Measurements from ENCODE around the gene GAN.
"Not testable (repeated sequence)": the region's sequence is repeated elsewhere in the genome, so short reads cannot be mapped to it uniquely, and the experiment has no call there.

The GAN gene

DNA sequence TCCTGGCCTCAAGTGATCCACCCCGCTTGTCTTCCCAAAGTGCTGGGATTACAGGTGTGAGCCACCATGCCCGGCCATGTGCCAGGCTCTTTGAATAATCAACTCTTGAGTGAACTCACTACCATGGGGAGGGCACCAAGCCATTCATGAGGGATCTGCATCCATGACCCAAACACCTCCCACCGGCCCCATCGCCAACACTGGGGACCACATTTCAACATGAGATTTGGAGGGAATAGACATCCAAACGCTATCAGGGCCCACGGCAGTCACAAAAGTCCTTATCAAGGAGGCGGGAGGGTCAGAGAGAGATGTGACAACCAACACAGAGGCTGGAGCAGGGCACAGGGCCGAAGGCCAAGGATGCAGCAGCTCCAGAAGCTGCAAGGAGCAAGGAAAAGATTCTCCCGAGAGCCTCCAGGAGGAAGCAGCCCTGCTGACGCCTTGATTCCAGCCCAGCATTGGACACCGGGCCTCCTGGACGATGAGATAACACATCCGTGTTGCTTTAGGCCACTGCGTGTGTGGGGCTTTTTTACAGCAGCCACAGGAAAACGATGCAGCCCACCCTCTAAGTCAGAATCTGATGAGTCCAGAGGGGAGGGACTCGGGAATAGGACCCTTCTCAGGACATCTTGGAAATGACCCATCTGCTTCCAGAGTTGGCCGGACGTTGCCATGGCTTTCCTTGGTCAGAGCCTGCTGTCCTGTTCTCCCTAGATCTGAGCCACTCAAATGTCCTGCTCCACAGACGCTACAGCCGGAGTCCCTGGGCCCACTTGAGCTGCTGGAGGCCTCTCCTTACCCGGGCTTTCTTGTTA lies 82.5 kb downstream of the GAN start:
- DNase-seq (ENCODE audit: low spot score), result no peak
- FAIRE-seq, result no peak

DNA sequence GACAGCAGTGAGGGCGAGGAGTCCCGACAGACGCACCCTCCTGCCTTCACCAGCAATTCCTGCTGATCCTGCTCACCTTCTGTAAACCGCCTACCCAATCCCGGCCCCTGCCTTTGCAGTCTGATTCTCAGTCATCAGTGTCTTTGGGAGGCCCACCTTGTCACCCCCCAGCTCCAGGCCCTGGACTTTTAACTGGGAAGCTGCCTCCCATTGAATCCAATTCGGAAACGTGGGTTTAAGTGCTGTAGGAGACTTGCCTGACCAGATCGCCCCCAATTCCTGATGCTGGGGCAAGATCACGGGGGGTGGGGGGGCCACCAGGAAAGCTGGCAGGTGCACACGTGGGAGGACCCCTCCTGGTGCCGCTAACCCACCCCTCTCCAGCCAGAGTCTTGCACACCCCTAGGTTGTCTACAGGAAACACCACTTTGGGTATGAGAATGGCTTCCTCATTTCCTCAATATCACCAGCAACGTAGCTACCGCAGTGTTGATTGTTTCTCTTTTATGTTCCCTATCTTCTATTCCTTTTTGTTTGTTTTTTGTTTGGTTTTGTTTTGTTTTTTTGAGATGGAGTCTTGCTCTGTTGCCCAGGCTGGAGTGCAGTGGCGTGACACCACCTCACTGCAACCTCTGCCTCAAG lies 83.2 kb downstream of the GAN start:
- DNase-seq (ENCODE audit: low spot score) (no peak), FAIRE-seq (no peak)

DNA sequence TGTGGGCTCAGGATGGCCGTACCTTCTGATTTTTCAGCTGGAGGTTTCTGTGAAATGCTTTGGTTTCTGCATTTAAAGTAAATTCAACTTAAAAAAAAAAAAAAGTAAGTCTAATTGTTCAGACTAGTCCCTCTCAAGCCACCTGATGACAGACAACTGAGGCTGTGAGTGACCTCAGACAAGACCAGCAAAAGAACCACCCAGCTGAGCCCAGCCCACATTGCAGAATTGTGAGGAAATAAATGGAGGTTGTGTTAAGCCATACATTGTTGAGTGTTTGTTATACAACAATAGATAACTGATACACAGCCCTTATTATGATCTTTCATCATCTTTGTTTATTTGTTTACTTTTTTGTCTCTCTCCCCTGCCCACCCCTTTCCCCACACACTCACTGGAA lies 85.1 kb downstream of the GAN start:
- no peak for FAIRE-seq

DNA sequence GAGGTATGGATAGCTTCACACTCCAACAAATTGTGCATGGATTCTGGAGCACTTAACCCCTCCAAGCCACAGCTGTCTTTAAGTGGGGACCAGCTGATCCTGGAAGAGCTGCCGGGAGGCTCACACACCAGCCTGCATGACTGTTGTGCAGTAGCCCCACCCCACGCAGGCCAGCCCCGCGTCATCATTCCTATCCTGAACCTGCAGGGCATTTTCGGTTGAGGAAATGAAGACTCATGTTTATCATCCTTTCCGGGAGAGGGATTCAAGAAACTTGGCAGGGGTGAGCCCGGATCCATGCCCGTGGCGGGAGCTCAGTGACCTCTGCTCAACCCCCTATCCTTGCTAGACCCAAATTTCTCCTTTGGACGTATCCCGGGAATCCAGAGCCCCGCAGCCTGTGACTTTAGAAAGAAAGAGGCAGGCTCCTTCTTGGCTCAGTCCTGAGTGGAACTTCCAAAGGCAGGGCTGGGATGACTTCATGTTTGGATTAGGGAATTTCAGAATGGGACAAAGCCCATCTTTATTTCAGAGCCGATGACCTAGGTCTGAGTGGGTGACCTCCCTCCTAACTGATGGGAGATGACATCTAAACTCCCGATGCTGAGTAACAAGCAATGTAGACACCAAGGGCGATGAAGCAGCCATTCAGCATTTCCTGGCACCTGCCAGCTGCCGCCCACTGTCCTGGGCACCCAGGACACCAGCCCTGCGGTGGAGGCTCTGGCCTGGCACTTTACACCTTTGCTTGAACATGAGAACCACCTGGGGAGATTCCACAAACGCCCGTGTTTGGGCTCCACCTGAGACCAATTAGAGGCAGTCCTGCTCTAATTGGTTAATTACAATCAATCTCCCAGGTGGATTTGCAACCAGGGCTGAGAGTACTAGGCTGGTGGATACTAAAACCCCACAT lies 86.5 kb downstream of the GAN start:
- no peak for FAIRE-seq
- peak; percentile 62 for DNase-seq (ENCODE audit: low spot score)

More for the DNA sequence above, 85.1 kb downstream of the GAN start:
- DNase-seq (ENCODE audit: low spot score), result no peak

DNA sequence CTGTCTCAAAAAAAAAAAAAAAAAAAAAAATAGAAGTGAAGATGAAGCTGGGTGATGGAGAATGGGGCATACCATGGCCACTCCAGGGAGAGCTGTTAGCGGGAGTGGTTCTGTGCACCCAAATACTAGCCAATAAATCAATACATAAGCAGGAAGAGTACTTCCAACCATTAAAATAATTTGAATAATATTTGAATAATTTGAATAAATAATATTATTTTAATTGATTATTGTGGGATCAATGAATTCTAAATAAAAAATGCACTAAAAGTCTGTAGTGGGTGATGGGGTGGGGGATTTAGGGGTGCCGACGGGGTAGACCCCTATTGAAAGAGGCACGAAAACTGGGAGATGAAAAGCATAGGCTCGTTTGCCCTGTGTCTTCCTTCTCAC lies 88.4 kb downstream of the GAN start:
- FAIRE-seq, result no peak

DNA sequence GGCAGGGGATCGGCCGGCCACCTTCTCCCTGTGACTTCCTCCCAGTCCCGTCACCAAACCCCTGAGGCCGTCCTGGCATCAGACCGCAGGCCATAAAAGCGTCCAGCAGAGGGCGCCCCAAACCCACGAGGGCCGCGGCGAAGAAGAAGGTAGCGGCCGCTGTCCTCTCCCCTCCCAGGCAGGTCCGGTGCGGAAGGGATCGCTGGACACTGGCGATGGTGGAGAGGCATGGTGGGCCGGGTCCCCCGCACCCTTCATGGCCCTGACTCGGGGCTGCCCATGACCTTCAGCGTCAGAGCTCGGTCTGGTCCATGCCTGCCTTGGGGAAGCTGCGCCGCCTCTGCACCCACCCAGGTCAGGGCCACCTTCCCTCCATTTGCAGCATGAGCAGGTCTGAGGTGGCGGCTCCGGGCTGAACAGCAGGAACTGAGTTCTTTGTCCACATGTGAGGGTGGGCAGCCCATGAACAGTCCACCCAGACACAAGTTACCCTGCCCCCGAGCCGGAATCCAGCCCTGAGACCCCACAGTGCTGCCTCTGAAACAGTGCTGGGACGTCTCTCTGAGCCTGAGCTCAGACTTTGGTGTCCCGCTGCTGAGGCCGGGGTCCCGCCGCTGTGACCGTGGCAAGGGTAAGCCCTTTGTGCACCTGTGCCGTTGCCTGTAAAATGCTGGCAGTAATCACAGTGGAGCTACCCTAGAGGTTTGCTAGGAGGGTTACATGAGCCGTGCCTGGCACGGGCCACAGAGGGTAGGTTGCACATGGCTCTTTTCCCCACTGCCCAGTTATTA lies 89.0 kb downstream of the GAN start:
- FAIRE-seq, result peak; percentile 9

More for the DNA sequence above, 88.4 kb downstream of the GAN start:
- no peak for DNase-seq (ENCODE audit: low spot score)

DNA sequence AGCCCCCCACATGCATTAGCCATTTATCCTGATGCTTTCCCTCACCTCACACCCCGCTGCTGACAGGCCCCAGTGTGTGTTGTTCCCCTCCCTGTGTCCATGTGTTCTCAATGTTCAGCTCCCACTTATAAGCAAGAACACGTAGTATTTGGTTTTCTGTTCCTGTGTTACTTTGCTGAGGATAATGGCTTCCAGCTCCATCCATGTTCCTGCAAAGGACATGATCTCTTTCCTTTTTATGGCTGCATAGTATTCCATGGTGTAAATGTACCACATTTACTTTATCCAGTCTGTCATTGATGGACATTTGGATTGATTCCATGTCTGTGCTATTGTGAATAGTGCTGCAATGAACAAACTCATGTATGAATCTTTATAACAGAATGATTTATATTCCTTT lies 90.2 kb downstream of the GAN start:
- not testable (repeated sequence) for DNase-seq (ENCODE audit: low spot score); FAIRE-seq

More for the DNA sequence above, 89.0 kb downstream of the GAN start:
- DNase-seq (ENCODE audit: low spot score), result peak; percentile 87

DNA sequence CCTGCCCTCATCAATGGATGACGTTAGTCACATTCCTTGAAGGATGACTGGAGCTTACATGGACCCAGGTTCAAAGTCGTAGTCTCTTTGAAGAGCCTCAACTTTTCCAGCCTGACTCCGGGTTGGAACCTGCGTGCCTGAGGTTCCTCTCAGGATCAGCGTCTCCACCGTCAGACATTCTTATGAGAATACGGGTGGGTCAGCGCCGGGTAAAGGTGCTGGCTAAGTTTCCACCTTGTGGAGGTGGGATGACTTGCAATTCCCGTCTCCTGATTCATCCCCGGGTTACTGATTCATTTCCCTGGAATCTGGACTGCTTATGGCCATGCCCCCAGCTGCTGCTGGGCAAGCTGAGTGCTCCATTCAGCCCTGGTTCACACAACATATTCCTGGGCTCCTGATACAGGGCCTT lies 90.9 kb downstream of the GAN start:
- DNase-seq (ENCODE audit: low spot score), result peak; percentile 95
- FAIRE-seq, result peak; percentile 82

DNA sequence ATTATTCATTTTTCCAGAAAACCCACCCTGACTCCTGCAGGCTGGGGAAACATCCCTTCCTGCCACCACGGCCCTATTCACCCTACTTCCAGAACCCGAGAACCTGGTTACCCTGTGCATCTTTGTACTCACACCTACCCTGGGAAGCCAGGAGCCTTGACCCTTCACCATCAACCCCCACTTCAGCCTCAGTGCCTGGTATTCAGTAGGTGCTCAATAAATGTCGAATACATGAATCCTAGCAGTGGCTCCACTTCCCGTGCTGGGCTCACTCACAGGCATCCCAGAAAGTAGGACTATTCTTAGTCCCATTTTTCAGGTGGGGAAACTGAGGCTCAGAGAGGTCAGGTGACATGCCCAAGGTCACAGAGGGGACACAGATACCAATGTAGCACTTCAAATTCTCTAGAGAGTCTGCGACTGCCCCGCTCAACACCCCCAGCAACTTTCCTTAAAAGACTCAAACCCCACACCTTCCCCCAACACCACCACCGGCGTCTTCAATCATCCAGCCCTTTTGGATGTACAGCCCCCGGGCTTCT lies 93.7 kb downstream of the GAN start:
- FAIRE-seq (no peak), DNase-seq (ENCODE audit: low spot score) (no peak)

DNA sequence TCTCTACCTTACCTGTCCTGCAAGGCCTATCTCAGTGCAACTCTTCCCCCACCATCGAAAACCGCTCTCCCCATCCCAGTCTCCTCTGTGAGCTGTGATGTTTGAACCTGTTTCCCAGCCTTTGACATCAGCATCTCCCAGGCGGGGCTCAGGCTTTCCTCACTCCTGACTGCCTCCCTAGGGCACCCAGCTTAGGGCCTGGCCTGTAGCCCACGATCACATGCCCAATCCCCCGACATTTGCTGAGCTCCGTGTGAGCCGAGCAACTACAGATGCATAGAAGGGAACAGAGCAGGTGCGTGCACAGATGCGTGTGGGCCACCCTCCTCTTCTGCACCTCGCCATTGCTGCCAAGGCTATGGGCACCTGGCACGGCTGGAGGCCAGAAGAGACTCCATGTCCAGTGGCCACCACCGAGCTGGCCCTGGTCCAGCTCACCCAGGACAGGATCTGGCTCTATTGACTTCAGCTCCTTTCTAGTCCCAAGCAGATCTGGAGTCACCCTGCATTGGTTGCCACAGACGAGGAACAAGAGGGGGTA lies 94.3 kb downstream of the GAN start:
- DNase-seq (ENCODE audit: low spot score), result no peak
- no peak for FAIRE-seq

DNA sequence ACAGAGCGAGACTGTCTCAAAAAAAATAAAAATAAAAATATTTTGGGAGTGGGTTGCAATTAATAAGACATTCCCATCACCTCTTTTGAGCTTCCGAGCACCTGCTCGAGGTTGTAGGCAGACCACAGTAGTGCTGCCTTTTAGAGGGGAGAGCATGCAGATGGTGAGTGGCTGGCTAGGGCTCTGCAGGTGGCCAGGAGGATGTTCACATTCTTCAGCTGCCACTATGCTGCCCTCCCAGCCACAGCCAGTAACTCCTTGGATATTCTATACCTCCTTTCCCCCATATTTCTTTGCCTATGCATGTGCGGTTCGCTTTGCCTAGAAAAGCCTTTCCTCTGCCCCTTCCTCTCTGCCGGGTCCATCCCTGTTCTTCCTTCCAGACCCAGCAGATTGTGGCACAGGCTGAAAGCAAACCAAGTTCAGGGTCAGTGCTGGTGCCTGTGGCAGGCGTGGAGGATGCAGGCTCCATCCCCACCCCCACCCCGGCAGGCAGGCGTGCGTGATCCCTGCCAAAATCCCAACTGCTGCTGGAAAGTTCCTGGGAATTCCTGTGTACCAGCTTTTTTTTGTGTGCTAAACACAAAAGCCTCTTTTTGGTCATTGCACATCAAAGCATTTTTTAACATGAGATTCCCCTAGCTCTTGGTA lies 96.0 kb downstream of the GAN start:
- DNase-seq (ENCODE audit: low spot score) (no peak), FAIRE-seq (no peak)

DNA sequence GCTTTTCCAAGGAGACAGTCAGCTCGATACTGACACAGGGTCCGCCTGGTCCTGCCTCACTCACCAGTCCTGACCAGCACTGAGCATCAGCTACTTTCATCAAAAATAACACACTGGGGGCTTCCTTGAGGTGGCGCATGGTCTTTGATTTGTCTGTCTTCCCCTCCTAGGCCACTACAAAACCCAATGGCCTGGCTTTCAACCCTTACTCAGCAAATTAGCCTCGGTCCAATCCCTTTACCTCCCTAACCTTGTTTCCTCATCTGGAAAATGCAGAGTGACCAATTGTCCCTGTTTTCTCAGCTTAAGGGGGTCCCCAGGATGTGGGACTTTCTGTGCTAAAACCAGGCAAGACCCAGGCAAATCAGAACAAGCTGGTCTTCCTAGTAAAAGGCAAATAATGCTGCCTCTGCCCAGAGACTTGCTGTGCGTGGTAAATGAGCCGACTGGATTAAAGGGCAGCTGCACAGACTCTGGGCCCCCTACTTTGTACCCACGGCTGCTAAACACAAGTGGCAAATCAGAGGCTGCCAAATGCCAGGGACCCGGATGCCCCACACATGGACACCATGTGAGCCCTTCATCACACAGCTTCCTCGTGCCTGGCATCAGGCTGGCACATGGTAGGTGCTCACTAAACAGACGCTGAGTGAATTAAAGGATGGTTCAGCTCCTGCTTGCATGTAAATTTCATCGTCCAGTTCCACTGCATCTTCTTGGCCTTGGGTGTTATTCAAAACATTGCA lies 98.7 kb downstream of the GAN start:
- no peak for DNase-seq (ENCODE audit: low spot score)
- no peak for FAIRE-seq

DNA sequence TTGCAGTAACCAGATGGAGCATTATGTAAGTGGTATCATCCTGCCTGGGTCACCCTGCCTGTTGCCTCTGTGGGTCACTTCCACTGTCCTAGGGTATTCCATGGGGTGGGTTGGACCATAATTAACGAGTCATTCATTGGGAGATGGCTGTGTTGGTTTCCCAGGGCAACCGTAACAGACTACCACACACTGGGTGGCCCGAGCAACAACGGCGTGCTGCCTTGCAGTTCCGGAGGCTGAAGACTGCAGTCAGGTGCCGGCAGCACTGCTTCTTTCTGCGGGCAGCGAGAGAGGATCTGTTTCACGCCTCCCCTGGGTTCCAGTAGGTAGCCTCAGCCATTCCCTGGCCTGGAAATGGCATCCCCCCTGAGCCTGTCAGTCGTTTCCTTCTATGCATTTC lies 101.0 kb downstream of the GAN start:
- FAIRE-seq (no peak), DNase-seq (ENCODE audit: low spot score) (no peak)

DNA sequence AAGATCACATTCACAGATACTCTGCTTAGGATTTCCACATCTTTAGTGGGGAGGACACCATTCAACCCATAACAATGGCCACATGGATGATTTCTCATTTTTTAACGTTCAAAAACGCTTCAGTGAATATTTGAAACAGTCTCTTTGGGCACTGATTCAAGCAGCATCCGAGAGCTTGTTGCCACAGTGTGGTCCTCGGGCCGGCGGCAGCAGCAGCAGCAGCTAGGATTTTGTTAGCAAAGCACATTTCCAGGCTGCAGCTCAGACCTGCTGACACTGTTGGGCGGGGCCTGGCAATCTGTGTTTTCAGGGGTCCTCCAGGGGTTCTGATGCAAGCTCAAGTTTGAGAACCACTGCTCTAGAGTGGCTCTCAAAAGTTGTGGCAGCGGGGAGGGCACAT lies 102.0 kb downstream of the GAN start:
- FAIRE-seq (no peak), DNase-seq (ENCODE audit: low spot score) (no peak)

DNA sequence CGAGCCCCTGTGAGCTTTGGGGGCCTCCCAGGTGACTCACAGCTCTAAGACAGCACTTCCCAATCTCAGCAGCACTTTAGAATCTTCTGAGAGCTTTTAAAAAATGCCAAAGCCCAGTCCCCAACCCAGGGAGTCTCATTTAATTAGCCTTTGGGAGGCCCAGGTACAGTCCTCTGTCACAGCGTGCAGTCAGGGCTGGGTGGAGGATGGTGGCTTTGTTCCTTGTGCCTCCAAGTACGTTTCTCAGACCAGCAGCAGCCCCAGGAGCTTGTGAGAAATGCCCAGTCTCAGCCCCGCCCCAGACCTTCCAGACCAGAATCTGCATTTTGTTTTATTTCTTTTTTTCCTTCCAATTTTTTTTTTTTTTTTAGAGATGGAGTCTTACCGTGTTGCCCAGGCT lies 102.4 kb downstream of the GAN start:
- FAIRE-seq, result no peak
- no peak for DNase-seq (ENCODE audit: low spot score)

DNA sequence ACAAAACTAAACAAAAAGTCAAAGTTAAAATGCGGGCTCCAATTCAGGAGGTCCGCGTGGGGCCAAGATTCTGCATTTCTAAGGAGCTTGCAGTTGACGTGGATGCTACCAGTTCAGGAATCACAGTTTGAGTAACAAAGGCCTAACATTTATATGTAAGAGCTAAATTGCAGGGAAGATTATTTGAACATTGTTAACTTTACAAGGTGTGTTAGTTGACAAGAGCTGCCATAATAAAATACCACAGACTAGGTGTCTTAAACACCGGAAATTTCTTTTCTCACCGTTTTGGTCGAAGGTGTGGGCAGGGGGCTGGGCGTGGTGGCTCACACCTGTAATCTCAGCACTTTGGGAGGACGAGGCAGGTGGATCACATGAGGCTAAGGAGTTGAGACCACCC lies 105.0 kb downstream of the GAN start:
- FAIRE-seq (no peak), DNase-seq (ENCODE audit: low spot score) (no peak)

DNA sequence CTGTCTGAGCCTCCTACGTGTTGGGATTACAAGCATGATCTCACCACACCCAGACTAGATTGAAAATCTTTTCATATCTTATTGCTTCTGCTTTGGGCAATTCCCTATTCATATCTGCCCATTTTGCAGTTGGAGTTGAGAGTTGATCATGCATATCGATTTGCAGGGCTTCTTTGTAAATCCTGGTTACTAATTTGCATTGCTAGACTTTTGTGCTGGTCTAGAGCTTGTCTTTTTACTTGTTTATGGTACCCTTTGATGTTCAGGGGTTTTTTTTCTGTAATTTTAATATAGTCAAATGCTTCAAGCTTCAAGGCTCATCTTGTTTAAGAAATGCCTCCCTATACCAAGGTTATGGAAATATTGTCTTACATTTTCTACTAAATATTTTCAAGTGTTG lies 106.4 kb downstream of the GAN start:
- DNase-seq (ENCODE audit: low spot score) (no peak), FAIRE-seq (no peak)

DNA sequence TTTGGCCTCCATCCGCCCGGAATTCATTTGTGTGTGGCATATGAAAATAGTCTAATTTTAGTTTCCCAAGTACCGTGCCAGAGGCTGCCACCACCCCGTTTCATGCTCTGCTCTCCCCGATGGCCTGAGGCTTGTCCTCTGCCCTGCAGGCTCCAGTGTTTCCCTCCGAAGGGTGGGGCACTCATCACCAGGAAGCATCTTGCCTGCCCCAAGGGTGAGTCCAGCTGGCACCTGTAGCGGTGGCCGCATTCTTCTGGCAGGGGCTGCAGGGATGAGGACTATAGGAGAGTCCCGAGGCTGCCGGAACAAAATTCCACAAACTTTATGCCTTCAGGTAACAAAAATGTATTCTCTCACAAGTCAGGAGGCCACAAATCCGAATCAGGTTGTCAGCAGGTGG lies 106.8 kb downstream of the GAN start:
- no peak for FAIRE-seq
- DNase-seq (ENCODE audit: low spot score), result no peak

DNA sequence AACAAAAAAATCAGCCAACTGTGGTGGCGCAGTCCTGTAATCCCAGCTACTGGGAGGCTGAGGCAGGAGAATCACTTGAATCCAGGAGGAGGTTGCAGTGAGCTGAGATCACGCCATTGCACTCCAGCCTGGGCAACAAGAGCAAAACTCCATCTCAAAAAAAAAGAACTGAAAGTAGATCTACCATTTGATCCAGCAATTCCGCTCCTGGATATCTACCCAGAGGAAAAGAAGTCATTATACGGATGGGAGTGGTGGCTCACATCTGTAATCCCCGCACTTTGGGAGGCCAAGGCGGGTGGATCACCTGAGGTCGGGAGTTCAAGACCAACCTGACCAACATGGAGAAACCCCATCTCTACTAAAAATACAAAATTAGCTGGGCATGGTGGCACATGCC lies 107.4 kb downstream of the GAN start:
- FAIRE-seq; DNase-seq (ENCODE audit: low spot score): not testable (repeated sequence)

Measured in urothelium cell line (cell line).